Neural cell (in vitro differentiated cells): ENCODE data around the gene ACY1. TPM values are rescaled to one million over a fixed set of nuclear protein-coding genes. Genes with fewer than 3 reads are reported as not detected.

Source experiments
- H2AFZ ChIP-seq: fragments of 200-600, 300-800 bp; sonication (generic), shearing (Covaris generic); 2 replicates; pipeline ENCODE4 v1.6.0; 2014; ENCODE audit warnings: low read depth, mild to moderate bottlenecking, antibody characterized with exemption, low read length, moderate library complexity
- H3F3A ChIP-seq: fragments of 200-600 bp; shearing (Covaris generic); 2 replicates; pipeline ENCODE4 v1.6.1; 2016; ENCODE audit warnings: mild to moderate bottlenecking, moderate library complexity, mixed read lengths, antibody characterized with exemption, low read length; ENCODE audit not compliant: insufficient read depth, poor library complexity, severe bottlenecking
- H3K27ac ChIP-seq: fragments of 200-600, 300-800 bp; sonication (generic), shearing (Covaris generic); 2 replicates; pipeline ENCODE4 v1.5.1; 2014; ENCODE audit warnings: mild to moderate bottlenecking, low read length, moderate library complexity
- H3K27me3 ChIP-seq: fragments of 300-800, 200-600 bp; sonication (generic), shearing (Covaris generic); 2 replicates; pipeline ENCODE4 v1.6.0; 2014; ENCODE audit warnings: mild to moderate bottlenecking, low read depth, low read length, moderate library complexity; ENCODE audit not compliant: insufficient read depth
- H3K36me3 ChIP-seq: fragments of 300-800, 200-600 bp; sonication (generic), shearing (Covaris generic); 2 replicates; pipeline ENCODE4 v1.5.1; 2014; ENCODE audit warnings: mild to moderate bottlenecking, antibody characterized with exemption, low read length, moderate library complexity; ENCODE audit not compliant: insufficient read depth
- H3K4me2 ChIP-seq: fragments of 300-800, 200-600 bp; sonication (generic), shearing (Covaris generic); 2 replicates; pipeline ENCODE4 v1.6.0; 2014; ENCODE audit warnings: mild to moderate bottlenecking, low read length
- H3K4me3 ChIP-seq: fragments of 300-800, 200-600 bp; sonication (generic), shearing (Covaris generic); 2 replicates; pipeline ENCODE4 v1.5.1; 2014; ENCODE audit warnings: mild to moderate bottlenecking, low read length, moderate library complexity
- H3K79me2 ChIP-seq: fragments of 200-600 bp; shearing (Covaris generic); replicated peaks from 2 replicates; pipeline ENCODE4 v1.6.0; 2014; ENCODE audit warnings: mild to moderate bottlenecking, low read length, moderate library complexity; ENCODE audit not compliant: insufficient read depth
- H3K9ac ChIP-seq: fragments of 300-800, 200-600 bp; sonication (generic), shearing (Covaris generic); 2 replicates; pipeline ENCODE4 v1.6.1; 2016; ENCODE audit warnings: mild to moderate bottlenecking, low read length, mixed read lengths
- H3K9me2 ChIP-seq: fragments of 200-600 bp; shearing (Covaris generic); 2 replicates; pipeline ENCODE4 v1.6.1; 2016; ENCODE audit warnings: mild to moderate bottlenecking, low read length, mixed read lengths; ENCODE audit not compliant: insufficient read depth
- H3K9me3 ChIP-seq: fragments of 200-600, 300-800 bp; sonication (generic), shearing (Covaris generic); 2 replicates; pipeline ENCODE4 v1.6.1; 2016; ENCODE audit warnings: mild to moderate bottlenecking, mixed run types, low read length, moderate library complexity, mixed read lengths
- H4K20me1 ChIP-seq: fragments of 200-600 bp; shearing (Covaris generic); 2 replicates; pipeline ENCODE4 v1.6.1; 2016; ENCODE audit warnings: mild to moderate bottlenecking, mixed run types; ENCODE audit not compliant: insufficient read depth
- EP300 ChIP-seq: fragments of 450-650 bp; conservative IDR thresholded peaks from 2 replicates; pipeline ENCODE4 v1.6.1; 2014; ENCODE audit warnings: antibody characterized with exemption, mild to moderate bottlenecking, moderate library complexity; ENCODE audit not compliant: poor library complexity, severe bottlenecking
- EZH2 ChIP-seq: fragments of 200-600, 300-800 bp; shearing (Covaris generic), sonication (generic); IDR thresholded peaks from 2 replicates; pipeline ENCODE4 v1.6.1; 2014; ENCODE audit warnings: antibody characterized with exemption, low read length, borderline replicate concordance, mild to moderate bottlenecking; ENCODE audit not compliant: insufficient read depth, poor library complexity, severe bottlenecking
- MXI1 ChIP-seq: fragments of 450-650 bp; conservative IDR thresholded peaks from 2 replicates; pipeline ENCODE4 v1.6.1; 2014; ENCODE audit warnings: antibody characterized with exemption, mild to moderate bottlenecking; ENCODE audit not compliant: poor library complexity, severe bottlenecking
- POLR2AphosphoS5 ChIP-seq: IDR thresholded peaks from 2 replicates; pipeline ENCODE4 v1.6.1; 2012
- RAD21 ChIP-seq: fragments of 450-650 bp; conservative IDR thresholded peaks from 2 replicates; pipeline ENCODE4 v1.6.1; 2014; ENCODE audit warnings: antibody characterized with exemption, mild to moderate bottlenecking, moderate library complexity
- TAF1 ChIP-seq: IDR thresholded peaks from 2 replicates; pipeline ENCODE4 v1.6.1; 2012; ENCODE audit warnings: low read depth
- polyA plus RNA-seq: library from polyadenylated mRNA; depleted of rRNA; stranded (reverse); fragments of >200 nt; gene quantifications from 2 replicates; pipeline ENCODE4 v1.2.3, GENCODE V29; 2014
- TF ChIP-seq, protein P1 (sequence below): IDR thresholded peaks from 2 replicates; pipeline ENCODE4 v1.6.1; 2012; ENCODE audit warnings: borderline replicate concordance

ACY1 gene
- polyA plus RNA-seq, 1 donor from 2014 or later = 14.4 TPM

- Histone ChIP-seq H2AFZ (no peak overlapping the region), H3K79me2 (no peaks in the 10 kb centered on the region), H3K27me3 (no peaks in the 10 kb centered on the region), H3K4me2 (no peak overlapping the region), H4K20me1 (no peaks in the 10 kb centered on the region), H3K9me2 (no peaks in the 10 kb centered on the region), H3K9ac (no peak overlapping the region), H3F3A (no peaks in the 10 kb centered on the region), H3K36me3 (no peaks in the 10 kb centered on the region), H3K9me3 (no peaks in the 10 kb centered on the region), H3K4me3 (no peak overlapping the region), H3K27ac (no peak overlapping the region)
- no peak for TF ChIP-seq POLR2AphosphoS5
- no peak for TF ChIP-seq MXI1
- no peak for TF ChIP-seq RAD21
- no peak for TF ChIP-seq EZH2
- TF ChIP-seq, protein P1, sequence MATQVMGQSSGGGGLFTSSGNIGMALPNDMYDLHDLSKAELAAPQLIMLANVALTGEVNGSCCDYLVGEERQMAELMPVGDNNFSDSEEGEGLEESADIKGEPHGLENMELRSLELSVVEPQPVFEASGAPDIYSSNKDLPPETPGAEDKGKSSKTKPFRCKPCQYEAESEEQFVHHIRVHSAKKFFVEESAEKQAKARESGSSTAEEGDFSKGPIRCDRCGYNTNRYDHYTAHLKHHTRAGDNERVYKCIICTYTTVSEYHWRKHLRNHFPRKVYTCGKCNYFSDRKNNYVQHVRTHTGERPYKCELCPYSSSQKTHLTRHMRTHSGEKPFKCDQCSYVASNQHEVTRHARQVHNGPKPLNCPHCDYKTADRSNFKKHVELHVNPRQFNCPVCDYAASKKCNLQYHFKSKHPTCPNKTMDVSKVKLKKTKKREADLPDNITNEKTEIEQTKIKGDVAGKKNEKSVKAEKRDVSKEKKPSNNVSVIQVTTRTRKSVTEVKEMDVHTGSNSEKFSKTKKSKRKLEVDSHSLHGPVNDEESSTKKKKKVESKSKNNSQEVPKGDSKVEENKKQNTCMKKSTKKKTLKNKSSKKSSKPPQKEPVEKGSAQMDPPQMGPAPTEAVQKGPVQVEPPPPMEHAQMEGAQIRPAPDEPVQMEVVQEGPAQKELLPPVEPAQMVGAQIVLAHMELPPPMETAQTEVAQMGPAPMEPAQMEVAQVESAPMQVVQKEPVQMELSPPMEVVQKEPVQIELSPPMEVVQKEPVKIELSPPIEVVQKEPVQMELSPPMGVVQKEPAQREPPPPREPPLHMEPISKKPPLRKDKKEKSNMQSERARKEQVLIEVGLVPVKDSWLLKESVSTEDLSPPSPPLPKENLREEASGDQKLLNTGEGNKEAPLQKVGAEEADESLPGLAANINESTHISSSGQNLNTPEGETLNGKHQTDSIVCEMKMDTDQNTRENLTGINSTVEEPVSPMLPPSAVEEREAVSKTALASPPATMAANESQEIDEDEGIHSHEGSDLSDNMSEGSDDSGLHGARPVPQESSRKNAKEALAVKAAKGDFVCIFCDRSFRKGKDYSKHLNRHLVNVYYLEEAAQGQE = no peak
- TF ChIP-seq TAF1 = no peak
These were observed 50.9 kb downstream of the ACY1 start for GRCh38 chr3:52034212-52034611.

- H3K27ac ChIP-seq = no peak overlapping the region
- H3K4me2 ChIP-seq = no peak overlapping the region
- H3K9ac ChIP-seq = no peak overlapping the region
- H2AFZ ChIP-seq = no peak overlapping the region
- H3K36me3 ChIP-seq = no peaks in the 10 kb centered on the region
- H4K20me1 ChIP-seq = no peaks in the 10 kb centered on the region
- no peaks in the 10 kb centered on the region for H3F3A ChIP-seq
- H3K9me2 ChIP-seq = no peaks in the 10 kb centered on the region
- no peaks in the 10 kb centered on the region for H3K27me3 ChIP-seq
- no peaks in the 10 kb centered on the region for H3K79me2 ChIP-seq
- H3K9me3 ChIP-seq = no peaks in the 10 kb centered on the region
- no peak overlapping the region for H3K4me3 ChIP-seq
- TF ChIP-seq, protein P1 = no peak
- no peak for TF ChIP-seq POLR2AphosphoS5
- no peak for TF ChIP-seq EP300
- no peak for TF ChIP-seq TAF1
- TF ChIP-seq RAD21 = no peak
These were observed 51.3 kb downstream of the ACY1 start for GRCh38 chr3:52034651-52035050.
